SK-N-SH treated with all-trans-retinoic acid at 6 μM for 48 hours (cell line): ENCODE results near the gene SMIM13.

Experiments
- ATAC-seq: fragments of 200-7000 bp; cut with Tn5 transposase; 3 replicates; pipeline ENCODE4 v1.9.1; 2020; ENCODE audit warnings: mild to moderate bottlenecking, moderate library complexity
- BACH2 ChIP-seq: fragments of 250-450 bp; sonication (Bioruptor Pico); IDR thresholded peaks from 2 replicates; pipeline ENCODE4 v1.9.0; 2021; ENCODE audit warnings: mild to moderate bottlenecking, borderline replicate concordance
- CREB5 ChIP-seq: fragments of 250-450 bp; sonication (Bioruptor Pico); IDR thresholded peaks from 2 replicates; pipeline ENCODE4 v1.5.1; 2020; ENCODE audit warnings: low read depth, mild to moderate bottlenecking, moderate library complexity
- CSDC2 ChIP-seq: fragments of 250-450 bp; sonication (Bioruptor Pico); IDR thresholded peaks from 2 replicates; pipeline ENCODE4 v1.5.0; 2020; ENCODE audit warnings: mild to moderate bottlenecking, moderate library complexity
- CSRNP3 ChIP-seq: fragments of 250-450 bp; sonication (Bioruptor Pico); IDR thresholded peaks from 2 replicates; pipeline ENCODE4 v1.5.1; 2021; ENCODE audit warnings: mild to moderate bottlenecking, moderate library complexity
- ESRRG ChIP-seq: fragments of 250-450 bp; sonication (Bioruptor Pico); IDR thresholded peaks from 2 replicates; pipeline ENCODE4 v1.6.1; 2021; ENCODE audit warnings: mild to moderate bottlenecking
- GLIS3 ChIP-seq: fragments of 250-450 bp; sonication (Bioruptor Pico); IDR thresholded peaks from 2 replicates; pipeline ENCODE4 v1.5.0; 2020; ENCODE audit warnings: mild to moderate bottlenecking, moderate library complexity
- ISL1 ChIP-seq: fragments of 250-450 bp; sonication (Bioruptor Pico); IDR thresholded peaks from 2 replicates; pipeline ENCODE4 v2.1.2; 2022; ENCODE audit warnings: mild to moderate bottlenecking, moderate library complexity
- OSR1 ChIP-seq: fragments of 250-450 bp; sonication (Bioruptor Pico); IDR thresholded peaks from 2 replicates; pipeline ENCODE4 v1.8.0; 2022; ENCODE audit warnings: moderate library complexity, mild to moderate bottlenecking, inconsistent platforms
- PATZ1 ChIP-seq: fragments of 250-450 bp; sonication (Bioruptor Pico); IDR thresholded peaks from 2 replicates; pipeline ENCODE4 v1.8.0; 2020; ENCODE audit warnings: mild to moderate bottlenecking, moderate library complexity, borderline replicate concordance
- POU6F1 ChIP-seq: fragments of 250-450 bp; sonication (Bioruptor Pico); IDR thresholded peaks from 2 replicates; pipeline ENCODE4 v1.8.0; 2021; ENCODE audit warnings: low read depth, mild to moderate bottlenecking, moderate library complexity, borderline replicate concordance
- PPARA ChIP-seq: fragments of 250-450 bp; sonication (Bioruptor Pico); IDR thresholded peaks from 2 replicates; pipeline ENCODE4 v1.5.0; 2020; ENCODE audit warnings: mild to moderate bottlenecking, borderline replicate concordance
- RARB ChIP-seq: fragments of 250-450 bp; sonication (Bioruptor Pico); IDR thresholded peaks from 2 replicates; pipeline ENCODE4 v1.8.0; 2021; ENCODE audit warnings: mild to moderate bottlenecking, moderate library complexity
- SNAI2 ChIP-seq: fragments of 250-450 bp; sonication (Bioruptor Pico); IDR thresholded peaks from 2 replicates; pipeline ENCODE4 v1.5.0; 2020; ENCODE audit warnings: mild to moderate bottlenecking, moderate library complexity
- TCF4 ChIP-seq: fragments of 250-450 bp; sonication (Bioruptor Pico); IDR thresholded peaks from 2 replicates; pipeline ENCODE4 v1.8.0; 2021; ENCODE audit warnings: mild to moderate bottlenecking, moderate library complexity, borderline replicate concordance
- TOX ChIP-seq: fragments of 250-450 bp; sonication (Bioruptor Pico); IDR thresholded peaks from 2 replicates; pipeline ENCODE4 v1.8.0; 2021; ENCODE audit warnings: mild to moderate bottlenecking, moderate library complexity, borderline replicate concordance
- TSHZ2 ChIP-seq: fragments of 250-450 bp; sonication (Bioruptor Pico); IDR thresholded peaks from 2 replicates; pipeline ENCODE4 v1.5.0; 2020; ENCODE audit warnings: mild to moderate bottlenecking, moderate library complexity
- ZC3H10 ChIP-seq: fragments of 250-450 bp; sonication (Bioruptor Pico); IDR thresholded peaks from 2 replicates; pipeline ENCODE4 v1.5.1; 2021; ENCODE audit warnings: mild to moderate bottlenecking, moderate library complexity
- ZFP3 ChIP-seq: fragments of 250-450 bp; sonication (Bioruptor Pico); IDR thresholded peaks from 2 replicates; pipeline ENCODE4 v1.5.0; 2020; ENCODE audit warnings: mild to moderate bottlenecking, moderate library complexity
- ZFP30 ChIP-seq: fragments of 450-650 bp; formaldehyde crosslinking; IDR thresholded peaks from 2 replicates; pipeline ENCODE4 v1.5.0; 2022; ENCODE audit warnings: mild to moderate bottlenecking, moderate library complexity
- ZNF565 ChIP-seq: fragments of 450-650 bp; formaldehyde crosslinking; conservative IDR thresholded peaks from 2 replicates; pipeline ENCODE4 v1.5.0; 2020; ENCODE audit warnings: low read depth, mild to moderate bottlenecking, moderate library complexity
- ZNF70 ChIP-seq: fragments of 450-650 bp; formaldehyde crosslinking; IDR thresholded peaks from 2 replicates; pipeline ENCODE4 v1.5.0; 2020; ENCODE audit warnings: mild to moderate bottlenecking, moderate library complexity
- ZNF8 ChIP-seq: fragments of 450-650 bp; formaldehyde crosslinking; IDR thresholded peaks from 2 replicates; pipeline ENCODE4 v1.5.0; 2020; ENCODE audit warnings: mild to moderate bottlenecking, moderate library complexity

The SMIM13 gene

GRCh38 chr6:11128608-11129007 is 35.0 kb downstream of the SMIM13 start:
- ATAC-seq = no peak
- TF ChIP-seq ESRRG (CRISPR knock-in tag) = no peak
- TF ChIP-seq, all 23 proteins: peak for 0

- ATAC-seq = no peak
- no peak for TF ChIP-seq SNAI2
- no peak for TF ChIP-seq ZNF70
- no peak for TF ChIP-seq RARB (CRISPR knock-in tag)
- TF ChIP-seq CSDC2 (CRISPR knock-in tag) = no peak
- TF ChIP-seq PPARA (CRISPR knock-in tag) = no peak
- no peak for TF ChIP-seq TCF4 (CRISPR knock-in tag)
- TF ChIP-seq PATZ1 (CRISPR knock-in tag) = no peak
- no peak for TF ChIP-seq TOX (CRISPR knock-in tag)
- TF ChIP-seq BACH2 (CRISPR knock-in tag) = no peak
- TF ChIP-seq ZNF565 = no peak
- TF ChIP-seq CREB5 = no peak
- TF ChIP-seq ZNF8 = no peak
- TF ChIP-seq ISL1 (CRISPR knock-in tag) = no peak
- TF ChIP-seq ESRRG (CRISPR knock-in tag) = no peak
- TF ChIP-seq GLIS3 = no peak
- TF ChIP-seq ZC3H10 = no peak
- no peak for TF ChIP-seq OSR1 (CRISPR knock-in tag)
Observed at GRCh38 chr6:11129908-11130565, 36.4 kb downstream of the SMIM13 start.

- no peak for TF ChIP-seq ZC3H10
- TF ChIP-seq CSRNP3 = no peak
- no peak for TF ChIP-seq ZNF8
- no peak for TF ChIP-seq OSR1 (CRISPR knock-in tag)
- TF ChIP-seq PATZ1 (CRISPR knock-in tag) = no peak
- no peak for TF ChIP-seq TCF4 (CRISPR knock-in tag)
- TF ChIP-seq BACH2 (CRISPR knock-in tag) = no peak
- no peak for TF ChIP-seq ISL1 (CRISPR knock-in tag)
- TF ChIP-seq TOX (CRISPR knock-in tag) = no peak
- no peak for TF ChIP-seq POU6F1
- TF ChIP-seq ZFP3 (CRISPR knock-in tag) = no peak
- TF ChIP-seq ZNF70 = no peak
- no peak for TF ChIP-seq ESRRG (CRISPR knock-in tag)
- no peak for TF ChIP-seq CSDC2 (CRISPR knock-in tag)
- no peak for TF ChIP-seq ZFP30 (CRISPR knock-in tag)
- TF ChIP-seq ZNF565 = no peak
- TF ChIP-seq RARB (CRISPR knock-in tag) = no peak
- TF ChIP-seq GLIS3 = no peak
- TF ChIP-seq TSHZ2 (CRISPR knock-in tag) = no peak
- no peak for ATAC-seq
Observed at GRCh38 chr6:11130605-11131004, 37.0 kb downstream of the SMIM13 start.
